Stimulated activated CD4-positive, alpha-beta T cell treated with anti-CD3 and anti-CD28 coated beads, Interleukin-4, amount 100 ng/mL, for 1 hour (primary cell): Measurements from ENCODE around the gene SPC24.
"Not testable (repeated sequence)": the region's sequence is repeated elsewhere in the genome, so short reads cannot be mapped to it uniquely, and the experiment has no call there.

Source experiments
- DNase-seq: peaks from one replicate; pipeline ENCODE4 v3.0.0-alpha.2; 2020

SPC24 gene

DNA sequence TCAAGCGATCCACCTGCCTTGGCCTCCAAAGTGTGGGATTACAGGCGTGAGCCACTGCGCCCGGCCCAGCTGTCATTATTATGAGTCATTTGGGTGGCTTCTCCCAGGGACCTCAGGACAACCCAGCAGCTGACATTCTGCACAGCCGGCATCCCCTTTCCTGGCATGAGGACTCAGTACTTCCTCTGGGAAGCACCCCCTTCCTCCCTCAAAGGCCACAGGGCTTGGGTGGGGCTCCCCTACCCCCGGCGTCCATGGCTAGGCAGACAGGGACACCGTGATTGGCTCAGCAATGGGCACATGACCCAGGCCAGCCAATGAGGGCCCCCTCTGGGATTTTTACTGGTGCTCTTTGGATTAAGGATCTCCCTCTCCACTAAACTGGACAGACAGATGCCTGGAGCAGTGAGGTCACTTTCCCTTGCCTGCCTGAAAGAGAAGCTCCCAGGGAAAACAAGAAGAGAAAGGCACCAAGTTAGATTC lies 35.7 kb upstream of the SPC24 start:
- DNase-seq: no peak

DNA sequence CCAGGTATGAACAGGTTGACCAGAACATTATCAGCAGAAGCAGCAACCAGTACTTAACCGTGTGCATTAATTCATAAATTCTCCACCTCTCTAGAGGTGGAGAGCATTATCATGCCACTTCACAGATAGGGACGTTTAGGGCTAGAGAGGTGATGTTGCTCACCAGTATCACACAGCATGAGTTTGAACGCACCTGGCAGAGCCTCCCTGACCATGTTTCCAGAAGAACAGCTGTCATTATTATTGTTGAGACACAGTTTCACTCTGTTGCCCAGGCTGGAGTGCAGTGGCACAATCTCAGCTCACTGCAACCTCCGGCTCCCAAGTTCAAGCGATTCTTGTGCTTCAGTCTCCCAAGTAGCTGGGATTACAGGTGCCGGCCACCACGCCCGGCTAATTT lies 34.9 kb upstream of the SPC24 start:
- no peak for DNase-seq

DNA sequence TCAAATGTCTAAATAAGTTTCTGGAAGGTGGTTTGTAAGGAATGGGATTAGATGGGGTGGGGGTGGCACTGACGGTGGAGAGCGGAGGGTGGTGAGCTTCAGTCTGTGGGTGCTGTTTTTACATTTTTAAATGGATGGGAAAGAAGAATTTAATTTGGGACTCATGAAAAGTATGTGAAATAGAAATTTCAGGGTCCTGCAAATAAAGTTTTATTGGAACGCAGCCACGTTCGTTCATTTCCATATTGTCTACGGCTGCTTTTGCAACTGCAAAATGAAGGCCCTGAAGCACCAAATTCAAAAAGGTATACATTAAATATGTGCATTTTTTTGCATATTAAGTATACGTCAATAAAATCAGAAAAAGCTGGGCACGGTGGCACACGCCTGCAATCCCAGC lies 31.9 kb upstream of the SPC24 start:
- DNase-seq: no peak

DNA sequence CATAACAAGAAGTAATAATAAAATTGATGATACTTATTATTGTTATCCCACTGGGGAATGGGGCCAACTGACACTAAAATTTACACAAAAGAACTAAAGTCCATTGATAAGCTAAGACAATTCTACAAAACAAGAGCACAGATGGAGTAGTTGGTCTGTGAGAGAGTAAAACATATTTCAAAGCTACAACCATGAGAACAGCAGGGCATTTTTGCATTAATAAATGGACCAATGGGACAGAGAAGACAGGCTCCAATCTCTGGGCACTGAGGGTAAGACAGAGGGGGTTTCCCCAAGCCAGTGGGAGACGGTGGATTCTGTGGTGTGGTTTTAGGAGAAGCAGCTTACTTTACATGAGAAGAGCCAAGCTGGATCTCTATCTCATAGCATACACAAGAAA lies 27.4 kb upstream of the SPC24 start:
- DNase-seq: no peak

DNA sequence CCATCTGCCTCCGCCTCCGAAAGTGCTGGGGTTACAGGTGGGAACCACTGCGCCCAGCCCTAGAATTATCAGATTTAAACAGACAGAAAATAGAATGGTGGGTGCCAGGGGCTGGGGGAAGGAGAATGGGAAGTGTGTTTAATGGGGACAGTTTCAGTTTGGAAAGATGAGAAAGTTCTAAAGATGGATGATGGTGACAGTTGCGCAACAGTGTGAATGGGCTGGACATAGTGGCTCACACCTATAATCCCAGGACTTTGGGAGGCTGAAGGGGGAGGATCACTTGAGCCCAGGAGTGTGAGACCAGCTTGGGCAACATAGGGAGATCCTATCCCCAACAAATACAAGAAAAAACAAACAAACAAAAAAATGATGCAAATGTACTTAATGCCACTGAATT lies 25.9 kb upstream of the SPC24 start:
- DNase-seq: no peak

DNA sequence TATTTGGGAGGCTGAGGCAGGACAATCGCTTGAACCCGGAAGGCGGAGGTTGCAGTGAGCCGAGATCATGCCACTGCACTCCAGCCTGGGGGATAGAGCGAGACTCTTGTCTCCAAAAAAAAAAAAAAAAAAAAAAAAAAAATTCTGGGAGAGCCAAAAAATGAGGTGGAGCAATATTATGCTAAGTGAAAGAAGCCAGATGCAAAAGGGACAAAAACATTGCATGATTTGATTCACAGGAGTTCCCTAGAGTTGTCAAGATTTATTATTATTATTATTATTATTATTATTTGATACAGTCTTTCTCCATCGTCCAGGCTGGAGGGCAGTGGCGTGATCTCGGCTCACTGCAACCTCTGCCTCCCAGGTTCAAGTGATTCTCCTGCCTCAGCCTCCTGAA lies 25.4 kb upstream of the SPC24 start:
- not testable (repeated sequence) for DNase-seq

DNA sequence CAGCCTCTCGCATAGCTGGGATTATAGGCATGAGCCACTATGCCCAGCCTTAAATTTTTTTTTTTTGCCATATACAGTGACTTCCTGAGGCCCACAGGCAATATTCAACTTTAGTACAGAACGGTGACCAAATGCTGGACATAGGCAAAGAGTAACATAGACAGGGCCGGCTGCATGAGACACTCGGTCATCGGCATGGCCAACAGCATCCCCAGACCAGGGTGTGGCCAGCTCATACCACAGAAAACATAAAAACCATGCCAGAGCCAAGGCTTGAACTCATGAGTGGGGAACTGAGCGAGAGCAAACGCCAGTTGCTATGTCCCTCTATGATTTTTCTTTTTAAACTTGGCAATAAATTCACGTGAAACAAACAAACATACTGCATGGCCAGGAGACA lies 24.8 kb upstream of the SPC24 start:
- DNase-seq: no peak

DNA sequence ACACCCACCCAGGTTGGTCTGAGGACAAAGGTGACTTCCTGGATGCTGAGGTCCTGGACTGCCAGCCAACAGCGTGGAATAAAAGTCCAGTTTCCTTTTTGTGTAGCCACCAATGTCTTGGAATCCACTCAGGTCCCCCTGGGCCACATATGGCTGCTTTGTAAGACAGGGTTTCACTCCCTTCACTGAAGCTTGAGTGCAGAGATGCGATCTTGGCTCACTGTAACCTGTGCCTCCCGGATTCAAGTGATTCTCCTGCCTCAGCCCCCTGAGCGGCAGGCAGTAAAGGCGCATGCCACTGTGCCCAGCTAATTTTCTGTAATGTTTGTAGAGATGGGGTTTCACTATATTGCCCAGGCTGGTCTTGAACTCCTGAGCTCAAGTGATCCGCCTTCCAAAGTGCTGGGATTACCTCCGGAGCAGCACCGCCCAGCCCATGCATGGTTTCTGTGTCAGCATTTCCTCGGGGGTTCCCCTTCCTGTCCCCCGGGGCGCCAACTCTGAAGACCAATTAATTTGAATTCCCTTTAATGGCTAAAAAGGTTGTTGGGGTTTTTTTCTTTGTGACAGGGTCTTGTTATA lies 24.2 kb upstream of the SPC24 start:
- no peak for DNase-seq

DNA sequence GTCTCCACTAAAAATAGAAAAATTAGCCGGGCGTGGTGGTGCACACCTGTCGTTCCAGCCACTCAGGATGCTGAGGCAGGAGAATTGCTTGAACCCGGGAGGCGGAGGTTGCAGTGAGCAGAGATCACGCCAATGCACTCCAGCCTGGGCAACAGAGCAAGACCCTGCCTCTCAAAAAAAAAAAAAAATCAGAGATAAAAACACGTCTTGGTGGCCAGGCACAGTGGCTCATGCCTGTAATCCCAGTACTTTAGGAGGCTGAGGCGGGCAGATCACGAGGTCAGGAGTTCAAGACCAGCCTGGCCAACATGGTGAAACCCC lies 23.5 kb upstream of the SPC24 start:
- DNase-seq: not testable (repeated sequence)

DNA sequence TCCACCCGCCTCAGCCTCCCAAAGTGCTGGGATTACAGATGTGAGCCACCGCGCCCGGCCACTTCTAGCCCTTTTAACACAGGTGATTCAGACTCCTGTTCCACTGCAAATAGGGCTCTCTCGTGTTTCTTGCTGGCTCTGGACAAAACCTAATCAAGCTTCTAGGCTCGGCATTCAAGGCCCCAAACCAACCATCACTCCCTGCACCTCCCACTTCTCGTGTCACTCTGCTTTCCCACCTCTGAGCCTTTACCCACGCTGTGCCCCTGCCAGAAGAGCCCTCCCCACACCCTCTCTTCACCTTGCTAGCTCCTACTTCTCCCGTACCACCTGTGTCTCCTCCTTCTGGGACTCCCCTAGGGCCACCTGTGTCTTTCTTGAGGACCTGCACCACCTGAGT lies 22.0 kb upstream of the SPC24 start:
- DNase-seq: no peak

DNA sequence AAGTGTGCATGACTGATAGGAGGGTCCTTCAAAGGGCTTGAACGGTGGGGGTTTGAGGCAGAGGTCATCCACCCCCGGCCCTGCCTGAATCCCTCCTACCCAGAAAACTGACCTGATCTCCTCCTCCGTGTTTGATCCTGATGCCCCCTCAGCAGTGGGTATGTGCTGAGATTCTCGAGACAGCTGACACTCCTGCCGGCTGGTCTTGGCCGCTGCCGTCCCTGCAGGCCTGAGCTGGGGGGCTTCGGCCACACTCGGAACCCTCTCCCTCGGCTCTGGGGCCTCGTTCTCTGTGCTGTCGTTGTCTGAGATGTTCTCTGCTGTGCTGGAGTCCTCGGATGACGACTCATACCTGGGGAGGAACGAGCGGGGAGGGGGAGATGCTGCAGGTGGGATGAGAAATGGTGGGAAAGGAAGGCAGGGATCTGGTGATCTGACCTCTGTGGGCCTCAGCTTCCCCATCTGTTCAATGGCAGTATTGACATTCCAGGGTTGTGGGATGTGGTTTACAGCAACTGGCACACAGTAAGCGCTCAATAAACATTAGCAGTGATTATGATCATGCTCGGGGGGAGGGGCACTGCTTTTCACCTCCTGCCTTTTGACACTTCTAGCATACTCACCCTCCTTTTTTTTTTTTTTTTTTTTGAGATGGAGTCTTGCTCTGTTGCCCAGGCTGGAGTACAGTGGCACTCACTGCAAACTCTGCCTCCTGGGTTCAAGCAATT lies 21.0 kb upstream of the SPC24 start:
- DNase-seq: no peak

DNA sequence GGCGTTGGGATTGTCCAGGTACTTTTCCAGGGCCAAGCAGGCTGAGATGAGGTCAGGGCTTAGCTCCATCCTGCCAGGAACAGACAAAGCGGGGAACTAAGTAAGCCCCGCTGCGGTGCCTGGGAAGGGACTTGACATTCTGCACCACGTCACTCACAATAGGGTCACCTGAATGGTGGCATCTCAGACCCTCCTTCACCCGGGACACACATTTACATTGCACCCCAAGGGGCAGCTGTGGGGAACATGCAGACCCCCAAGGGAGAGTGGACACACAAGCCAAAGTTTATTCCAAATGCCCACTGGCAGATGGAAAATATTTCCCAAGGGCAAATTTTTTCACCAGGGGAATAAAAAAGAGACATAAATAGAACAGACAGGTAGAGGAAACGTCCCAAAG lies 20.3 kb upstream of the SPC24 start:
- DNase-seq: no peak

DNA sequence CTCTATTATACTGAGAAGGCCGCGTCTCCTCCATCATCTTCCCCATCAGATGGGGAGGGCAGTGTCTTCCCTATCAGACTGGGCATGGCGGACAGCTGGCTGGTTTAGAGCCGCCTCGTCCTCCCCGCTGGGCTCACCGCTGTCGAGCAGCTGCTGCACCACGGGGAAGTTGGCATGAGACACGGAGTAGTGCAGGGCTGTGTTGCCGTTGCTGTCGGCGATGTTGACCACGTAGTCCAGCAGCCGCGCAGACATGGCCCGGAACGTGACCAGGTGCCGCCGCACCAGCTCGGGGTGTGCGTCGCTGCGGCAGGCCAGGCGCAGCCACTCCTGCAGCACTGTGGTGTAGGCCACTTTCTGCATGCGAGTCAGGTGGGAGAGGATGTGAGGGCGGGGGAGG lies 18.8 kb upstream of the SPC24 start:
- no peak for DNase-seq

DNA sequence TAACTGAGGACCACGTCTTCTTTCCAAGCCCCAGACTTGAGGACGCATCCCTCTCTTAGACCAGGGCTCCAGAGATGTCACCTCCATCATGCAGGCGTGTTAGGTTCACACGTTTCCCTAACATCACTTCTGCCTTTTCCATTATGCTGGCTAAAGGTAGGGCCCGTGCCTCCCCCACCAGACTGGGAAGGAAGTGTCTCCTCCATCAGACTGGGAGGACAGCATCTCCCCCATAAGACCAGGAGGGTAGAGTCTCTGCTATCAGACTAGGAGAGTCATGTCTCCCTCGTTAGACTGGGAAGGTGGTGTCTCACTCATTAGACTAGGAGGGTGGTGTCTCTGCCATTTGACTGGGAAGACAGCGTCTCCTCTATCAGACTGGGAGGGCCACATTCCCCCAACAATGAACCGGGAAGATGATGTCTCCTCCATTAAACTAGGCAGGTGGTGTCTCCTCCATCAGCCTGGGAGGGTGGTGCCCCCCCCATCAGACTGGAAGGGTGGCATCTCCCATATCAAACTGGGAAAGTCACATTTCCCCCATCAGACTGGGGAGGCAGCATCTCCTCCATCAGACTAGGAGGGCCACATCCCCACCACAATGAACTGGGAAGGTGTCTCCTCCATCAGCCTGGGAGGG lies 18.1 kb upstream of the SPC24 start:
- no peak for DNase-seq

DNA sequence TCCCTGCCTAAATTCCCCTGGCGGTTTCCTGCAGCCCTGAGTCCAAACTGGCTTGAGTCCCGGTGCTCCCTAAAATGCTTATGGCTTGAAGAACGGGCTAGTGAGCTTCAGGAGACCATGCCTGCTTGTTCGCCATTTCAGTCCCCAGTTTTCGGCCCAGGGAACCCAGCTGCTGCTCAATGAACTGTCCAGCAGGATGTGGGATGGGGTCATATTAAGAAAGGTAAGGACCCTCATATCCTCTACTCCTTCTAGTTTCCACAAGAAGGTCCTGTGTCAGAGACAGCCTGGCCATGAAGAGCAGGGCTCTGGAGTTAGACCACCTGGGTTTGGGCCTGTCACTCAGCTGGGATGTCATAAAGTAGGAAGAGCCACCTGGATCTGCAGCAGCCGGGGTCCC lies 17.0 kb upstream of the SPC24 start:
- no peak for DNase-seq

DNA sequence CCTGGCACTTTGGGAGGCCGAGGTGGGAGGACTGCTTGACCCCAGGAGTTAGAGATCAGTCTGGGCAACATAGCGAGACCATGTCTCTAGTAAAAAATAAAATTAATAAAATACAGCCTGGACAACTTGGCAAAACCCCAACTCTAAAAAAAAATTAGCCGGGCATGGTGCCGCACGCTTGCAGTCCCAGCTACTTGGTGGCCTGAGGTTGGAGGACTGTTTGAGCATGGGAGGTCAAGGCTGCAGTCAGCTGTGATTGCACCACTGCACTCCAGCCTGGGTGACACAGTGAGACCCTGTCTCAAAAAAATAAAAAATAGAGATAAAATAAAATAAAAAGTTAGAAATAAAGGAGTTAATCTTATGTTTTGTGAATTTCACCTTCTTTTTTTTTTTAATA lies 15.6 kb upstream of the SPC24 start:
- DNase-seq: no peak

DNA sequence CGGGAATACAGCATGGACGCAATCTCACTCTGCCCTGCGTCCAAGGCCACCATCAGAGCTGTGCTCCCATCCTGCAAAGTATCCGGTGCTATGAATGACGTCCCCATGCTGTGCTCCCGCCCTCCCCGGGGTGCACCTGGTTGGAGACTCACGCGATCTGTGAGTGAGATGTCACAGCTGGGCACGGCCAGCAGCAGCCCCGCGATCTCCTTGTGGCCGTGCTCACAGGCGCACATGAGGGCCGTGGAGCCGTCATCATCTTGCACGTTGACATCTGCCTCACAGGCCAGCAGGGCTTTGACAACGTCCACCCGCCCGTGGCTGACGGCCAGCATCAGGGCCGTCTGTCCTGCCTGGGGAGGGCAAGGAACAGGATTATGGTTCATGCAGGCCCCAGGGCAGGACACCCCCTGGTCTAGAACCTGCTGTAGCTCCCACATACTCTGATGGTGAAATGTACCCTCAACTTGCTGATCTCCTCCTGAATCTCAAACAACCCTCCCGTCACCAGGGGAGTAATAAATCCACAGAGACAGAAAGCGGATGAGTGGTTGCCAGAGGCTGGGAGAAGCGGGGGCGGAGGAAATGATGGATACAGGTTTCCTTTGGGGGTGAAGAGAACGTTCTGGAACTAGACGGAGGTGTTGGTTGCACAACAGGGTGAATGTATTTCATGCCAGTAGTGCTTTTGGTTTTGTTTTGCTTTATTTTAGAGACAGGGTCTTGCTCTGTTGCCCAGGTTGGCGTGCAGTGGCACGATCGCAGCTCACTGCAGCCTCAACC lies 14.5 kb upstream of the SPC24 start:
- DNase-seq: no peak

DNA sequence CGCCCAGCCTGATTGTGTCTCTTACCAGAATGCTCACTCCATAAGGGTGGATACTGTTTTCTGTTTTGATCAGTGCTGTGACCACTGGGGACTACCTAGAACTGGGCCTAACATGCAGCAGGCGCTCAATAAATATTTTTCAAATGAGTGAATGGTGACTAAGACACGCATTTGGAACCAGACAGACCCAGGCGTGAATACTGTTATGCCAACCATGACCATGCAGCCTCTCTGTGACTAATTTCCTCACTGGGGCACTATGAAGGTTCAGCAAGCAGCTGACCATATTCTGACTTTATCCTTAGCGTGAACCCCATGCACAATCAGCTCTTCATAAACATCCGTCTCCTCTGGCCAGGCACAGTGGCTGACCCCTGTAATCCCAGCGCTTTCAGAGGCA lies 13.0 kb upstream of the SPC24 start:
- no peak for DNase-seq

DNA sequence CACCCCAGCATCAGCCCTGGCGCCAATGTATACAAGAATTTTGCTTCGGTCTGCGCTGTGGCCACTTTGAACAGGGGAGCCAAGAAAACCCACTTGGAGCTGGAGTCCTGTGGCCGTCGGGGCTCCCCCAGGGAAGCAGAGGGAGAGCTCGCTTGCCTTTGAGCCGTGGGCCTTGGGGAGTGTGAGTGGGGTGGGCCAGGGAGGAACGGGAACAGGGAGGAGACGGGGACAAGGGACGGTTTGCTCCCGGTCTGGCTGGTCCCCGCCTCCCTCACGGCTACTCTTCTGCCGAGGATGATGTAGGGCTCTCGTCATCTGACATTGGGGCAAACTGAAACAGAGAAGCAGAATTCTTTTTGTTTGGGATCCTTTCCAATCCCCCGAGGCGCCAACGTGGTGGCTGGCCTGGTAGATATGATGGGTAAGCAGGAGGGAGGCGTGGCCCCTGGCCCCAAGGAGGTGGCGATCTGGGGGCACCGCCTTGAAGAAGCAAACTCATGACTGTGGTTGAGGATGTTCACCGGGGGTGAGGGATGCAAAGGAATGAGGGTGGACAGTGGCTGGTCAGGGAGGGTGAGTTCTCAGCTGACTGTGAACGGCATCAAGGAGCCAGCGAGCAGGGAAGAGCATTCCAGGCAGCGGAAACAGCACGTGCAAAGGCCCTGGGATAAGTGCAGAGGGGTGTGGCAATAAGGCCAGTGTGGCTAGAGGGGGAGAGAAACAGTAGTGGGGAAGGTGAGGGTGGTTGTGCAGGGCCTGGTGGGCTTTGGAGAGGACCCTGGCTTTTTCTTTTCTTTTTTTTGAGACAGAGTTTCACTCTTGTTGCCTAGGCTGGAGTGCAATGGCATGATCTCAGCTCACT lies 10.9 kb upstream of the SPC24 start:
- DNase-seq: no peak

DNA sequence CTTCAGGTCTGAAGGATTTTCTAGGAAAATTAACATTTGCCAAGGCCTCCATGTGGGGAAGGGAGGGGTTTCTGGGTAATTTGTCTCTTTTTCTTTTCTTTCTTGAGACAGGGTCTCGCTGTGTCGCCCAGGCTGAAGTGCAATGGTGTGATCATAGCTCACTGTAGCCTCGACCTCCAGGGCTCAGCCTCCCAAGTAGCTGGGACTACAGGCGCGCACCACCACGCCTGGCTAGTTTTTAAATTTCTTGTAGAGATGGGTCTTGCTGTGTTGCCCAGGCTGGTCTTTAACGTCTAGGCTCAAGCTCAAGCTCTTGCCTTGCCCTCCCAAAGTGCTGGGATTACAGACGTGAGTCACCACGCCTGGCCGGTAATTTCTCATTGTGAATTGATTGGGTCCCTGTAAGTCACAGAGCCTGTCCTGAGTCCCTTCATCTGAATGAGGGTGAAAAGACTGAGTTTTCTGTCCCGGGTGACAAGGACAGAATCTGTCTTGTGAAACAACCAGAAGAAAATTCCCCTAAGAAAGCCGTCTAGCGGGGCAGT lies 10.0 kb upstream of the SPC24 start:
- DNase-seq: no peak

DNA sequence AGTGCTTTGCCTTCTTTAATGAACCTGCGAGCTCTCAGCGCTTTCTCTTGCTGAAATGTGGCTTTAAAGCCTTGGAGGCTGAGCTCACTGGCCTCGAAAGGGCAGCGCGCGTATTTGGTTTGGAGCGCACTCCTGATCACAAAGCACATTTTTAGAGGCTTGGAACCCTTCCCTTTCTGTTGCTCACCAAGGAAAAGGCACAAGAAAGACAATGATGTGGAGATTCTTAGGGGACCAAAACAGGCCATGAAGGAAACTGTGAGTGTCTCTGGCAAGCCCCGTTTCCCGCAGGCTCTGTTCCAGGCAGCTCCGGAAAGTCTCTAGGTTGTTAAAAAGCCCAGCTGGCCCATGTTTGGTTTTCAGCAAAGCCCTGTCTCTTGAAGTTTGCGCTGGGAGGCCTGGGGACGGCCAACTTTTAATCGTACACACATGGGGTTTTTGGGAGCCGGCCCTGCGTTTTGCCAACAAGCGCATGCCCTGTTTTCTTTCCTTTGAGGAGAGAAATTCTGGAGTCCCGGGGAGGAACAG lies 9.4 kb upstream of the SPC24 start:
- DNase-seq: no peak

DNA sequence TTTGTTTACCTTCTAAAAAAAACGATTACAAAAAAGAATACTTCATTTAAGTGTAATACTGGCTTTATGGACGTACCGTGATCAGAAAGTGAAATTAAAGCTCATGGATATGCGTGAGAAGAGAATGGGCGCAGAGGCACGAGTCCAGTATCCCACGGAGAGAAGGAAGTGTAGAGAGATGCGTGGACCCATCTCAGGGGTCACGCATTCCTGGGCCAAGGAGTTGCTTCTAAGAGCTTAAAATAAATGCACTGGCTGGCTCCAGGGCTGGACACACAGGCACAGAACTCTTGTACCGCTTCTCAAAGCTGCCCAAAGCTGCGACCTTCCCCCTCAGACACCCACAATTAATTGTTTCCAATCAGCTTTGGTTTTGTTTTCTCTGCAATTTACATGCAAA lies 8.7 kb upstream of the SPC24 start:
- DNase-seq: no peak

DNA sequence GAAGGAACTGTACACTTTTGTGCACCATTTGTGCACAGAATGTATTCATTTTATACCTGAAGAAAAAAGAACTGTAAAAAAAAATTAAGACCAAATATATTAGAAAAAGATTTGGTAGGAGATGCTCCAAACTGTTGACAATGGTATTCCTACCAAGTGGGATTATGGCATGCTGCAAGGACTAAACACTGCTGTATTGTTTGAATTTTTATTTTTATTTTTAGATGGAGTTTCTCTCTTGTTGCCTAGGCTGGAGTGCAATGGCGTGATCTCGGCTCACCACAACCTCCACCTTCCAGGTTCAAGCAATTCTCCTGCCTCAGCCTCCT lies 4.8 kb upstream of the SPC24 start:
- not testable (repeated sequence) for DNase-seq
